PC-3 (cell line): Measurements from ENCODE around the gene NES. TPM values are rescaled to one million over a fixed set of nuclear protein-coding genes. Genes with fewer than 3 reads are reported as not detected.
A peak's percentile ranks its signal among the peaks of the same experiment; 100 is the strongest.

ENCODE experiments used
- ATAC-seq: fragments of 200-7000 bp; cut with Tn5 transposase; 2 replicates; pipeline ENCODE4 v1.9.1; 2020; ENCODE audit warnings: mild to moderate bottlenecking, moderate library complexity
- BruUV-seq: library from RNA; stranded (reverse); fragments of 400-500 nt; replicated peaks from 2 replicates; lab custom pipeline; 2021; lab: Mats Ljungman, UMichigan
- CTCF ChIA-PET: fragments of 300-600 bp; sonication (Branson Sonifier 250); formaldehyde crosslinking; loops from one replicate; lab custom pipeline; 2022; ENCODE audit warnings: antibody characterized with exemption; lab: Charles Lee
- POLR2A ChIA-PET: fragments of 300-600 bp; sonication (Branson Sonifier 250); formaldehyde crosslinking; loops from one replicate; lab custom pipeline; 2022; ENCODE audit warnings: antibody characterized with exemption; ENCODE audit not compliant: unreplicated experiment; lab: Charles Lee
- DNase-seq: peaks from one replicate; pipeline ENCODE4 v3.0.0-alpha.2; 2015
- H2AFZ ChIP-seq: fragments of 300-600 bp; sonication (generic); 2 replicates; pipeline ENCODE4 v1.6.0; 2016; ENCODE audit warnings: antibody characterized with exemption, low read length
- H3F3A ChIP-seq: fragments of 300-600 bp; sonication (generic); one replicate; pipeline ENCODE4 v1.6.0; 2017; ENCODE audit warnings: antibody characterized with exemption, low read length, control low read depth, mild to moderate bottlenecking; ENCODE audit not compliant: unreplicated experiment
- H3K27ac ChIP-seq: fragments of 300-600 bp; sonication (generic); 2 replicates; pipeline ENCODE4 v1.5.1; 2016; ENCODE audit warnings: mild to moderate bottlenecking, low read length
- H3K27me3 ChIP-seq: fragments of 300-600 bp; sonication (generic); 2 replicates; pipeline ENCODE4 v1.6.1; 2016; ENCODE audit warnings: low read length, mixed read lengths
- H3K36me3 ChIP-seq: fragments of 300-600 bp; sonication (generic); 2 replicates; pipeline ENCODE4 v1.6.1; 2016; ENCODE audit warnings: low read depth, mixed run types, low read length, mixed read lengths
- H3K4me1 ChIP-seq: fragments of 300-600 bp; sonication (generic); 2 replicates; pipeline ENCODE4 v1.5.1; 2016; ENCODE audit warnings: low read length; ENCODE audit not compliant: insufficient read depth
- H3K4me2 ChIP-seq: fragments of 300-600 bp; sonication (generic); 2 replicates; pipeline ENCODE4 v1.6.0; 2016; ENCODE audit warnings: low read length
- H3K4me3 ChIP-seq: fragments of 300-600 bp; sonication (generic); 2 replicates; pipeline ENCODE4 v1.5.1; 2016; ENCODE audit warnings: mild to moderate bottlenecking, low read length, mixed read lengths
- H3K79me2 ChIP-seq: fragments of 300-600 bp; sonication (generic); 2 replicates; pipeline ENCODE4 v1.6.1; 2017; ENCODE audit warnings: low read length, mixed read lengths
- H3K9ac ChIP-seq: fragments of 300-600 bp; sonication (generic); 2 replicates; pipeline ENCODE4 v1.6.0; 2016; ENCODE audit warnings: mild to moderate bottlenecking, low read length
- H3K9me2 ChIP-seq: fragments of 300-600 bp; sonication (generic); replicated peaks from 2 replicates; pipeline ENCODE4 v1.6.1; 2016; ENCODE audit warnings: mixed run types, low read length, mixed read lengths
- H3K9me3 ChIP-seq: fragments of 300-600 bp; sonication (generic); 2 replicates; pipeline ENCODE4 v1.6.1; 2016; ENCODE audit warnings: low read length, mixed read lengths
- H4K20me1 ChIP-seq: fragments of 300-600 bp; sonication (generic); 2 replicates; pipeline ENCODE4 v1.6.1; 2016; ENCODE audit warnings: low read length, mixed read lengths
- EZH2 ChIP-seq: fragments of 300-600 bp; sonication (generic); IDR thresholded peaks from one replicate; pipeline ENCODE4 v1.6.1; 2017; ENCODE audit warnings: antibody characterized with exemption, mild to moderate bottlenecking, low read length; ENCODE audit not compliant: unreplicated experiment
- EZH2phosphoT487 ChIP-seq: fragments of 300-600 bp; sonication (generic); IDR thresholded peaks from 2 replicates; pipeline ENCODE4 v1.6.1; 2018; ENCODE audit warnings: mild to moderate bottlenecking, antibody characterized with exemption, low read length, borderline replicate concordance
- intact Hi-C: fragments of 100-400 bp; cut with micrococcal nuclease; formaldehyde crosslinking; loops from 2 replicates; pipeline ENCODE4 v1.9.0; 2023
- total RNA-seq: library from RNA; depleted of rRNA; stranded (reverse); fragments of >200 nt; gene quantifications from 2 replicates; pipeline ENCODE4 v1.2.3, GENCODE V29; 2014
- TF ChIP-seq, protein P1 (sequence below): fragments of 300-600 bp; sonication (generic); conservative IDR thresholded peaks from 2 replicates; pipeline ENCODE4 v1.5.1; 2017; ENCODE audit warnings: antibody characterized with exemption, low read depth, mild to moderate bottlenecking, low read length

The NES gene
- total RNA-seq, 1 experiment from 2014 or later: 58.2 TPM

DNA sequence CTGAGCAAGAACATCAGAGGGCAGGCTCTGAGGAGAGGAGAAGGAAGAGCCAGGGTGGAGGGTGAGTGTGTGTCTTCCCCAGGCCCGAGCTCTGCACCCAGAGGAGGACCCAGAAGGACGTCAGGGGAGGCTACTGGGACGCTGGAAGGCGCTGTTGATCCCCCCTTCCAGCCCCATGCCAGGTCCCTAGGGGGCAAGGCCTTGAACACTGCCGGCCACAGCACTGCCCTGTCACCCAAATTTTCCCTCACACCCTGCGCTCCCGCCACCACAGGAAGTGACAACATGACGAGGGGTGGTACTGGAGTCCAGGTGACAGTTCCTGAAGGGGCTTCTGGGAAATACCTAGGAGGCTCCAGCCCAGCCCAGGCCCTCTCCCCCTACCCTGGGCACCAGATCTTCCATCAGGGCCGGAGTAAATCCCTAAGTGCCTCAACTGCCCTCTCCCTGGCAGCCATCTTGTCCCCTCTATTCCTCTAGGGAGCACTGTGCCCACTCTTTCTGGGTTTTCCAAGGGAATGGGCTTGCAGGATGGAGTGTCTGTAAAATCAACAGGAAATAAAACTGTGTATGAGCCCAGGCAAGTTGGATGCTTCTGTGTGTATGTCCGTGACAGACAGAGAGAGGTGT, 18.1 kb downstream of the NES start:
- H2AFZ ChIP-seq: peak overlapping the region; percentile 65; the same call in 1 of the 2 replicates
- no peak for DNase-seq
- H3K27me3 ChIP-seq: 0 out of 2 replicates have a peak, but pooled peaks cover 3% of the 10 kb centered on the region
- H3K79me2 ChIP-seq: peaks cover 15% of the 10 kb centered on the region
- no peaks in the 10 kb centered on the region for H3K9me2 ChIP-seq
- H4K20me1 ChIP-seq: no peaks in the 10 kb centered on the region
- H3K27ac ChIP-seq: no peak overlapping the region
- 0 out of 2 replicates have a peak overlapping the region, but pooled peaks have one; percentile 57 for H3K4me3 ChIP-seq
- peak overlapping the region; percentile 83 for H3K4me2 ChIP-seq
- no peak overlapping the region for H3K9ac ChIP-seq
- no TSS peak for BruUV-seq
- no peaks in the 10 kb centered on the region for H3K36me3 ChIP-seq
- no peak for ATAC-seq
- no peaks in the 10 kb centered on the region for H3K9me3 ChIP-seq
- peaks cover 5% of the 10 kb centered on the region for H3F3A ChIP-seq
- ChIA-PET CTCF (interaction anchor here (0.9 to 2.6 kb wide), 4 partner anchors 10 to 67 kb away, joined by 3 to 37 read pairs (median 3); partner anchors contain the start of gene NES), POLR2A (no interaction called here)
- H3K4me1 ChIP-seq: peaks cover 52% of the 10 kb centered on the region
- intact Hi-C loops: no loop called here
- TF ChIP-seq, protein P1, sequence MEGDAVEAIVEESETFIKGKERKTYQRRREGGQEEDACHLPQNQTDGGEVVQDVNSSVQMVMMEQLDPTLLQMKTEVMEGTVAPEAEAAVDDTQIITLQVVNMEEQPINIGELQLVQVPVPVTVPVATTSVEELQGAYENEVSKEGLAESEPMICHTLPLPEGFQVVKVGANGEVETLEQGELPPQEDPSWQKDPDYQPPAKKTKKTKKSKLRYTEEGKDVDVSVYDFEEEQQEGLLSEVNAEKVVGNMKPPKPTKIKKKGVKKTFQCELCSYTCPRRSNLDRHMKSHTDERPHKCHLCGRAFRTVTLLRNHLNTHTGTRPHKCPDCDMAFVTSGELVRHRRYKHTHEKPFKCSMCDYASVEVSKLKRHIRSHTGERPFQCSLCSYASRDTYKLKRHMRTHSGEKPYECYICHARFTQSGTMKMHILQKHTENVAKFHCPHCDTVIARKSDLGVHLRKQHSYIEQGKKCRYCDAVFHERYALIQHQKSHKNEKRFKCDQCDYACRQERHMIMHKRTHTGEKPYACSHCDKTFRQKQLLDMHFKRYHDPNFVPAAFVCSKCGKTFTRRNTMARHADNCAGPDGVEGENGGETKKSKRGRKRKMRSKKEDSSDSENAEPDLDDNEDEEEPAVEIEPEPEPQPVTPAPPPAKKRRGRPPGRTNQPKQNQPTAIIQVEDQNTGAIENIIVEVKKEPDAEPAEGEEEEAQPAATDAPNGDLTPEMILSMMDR: no peak
- TF ChIP-seq EZH2phosphoT487: no peak
- no peak for TF ChIP-seq EZH2

DNA sequence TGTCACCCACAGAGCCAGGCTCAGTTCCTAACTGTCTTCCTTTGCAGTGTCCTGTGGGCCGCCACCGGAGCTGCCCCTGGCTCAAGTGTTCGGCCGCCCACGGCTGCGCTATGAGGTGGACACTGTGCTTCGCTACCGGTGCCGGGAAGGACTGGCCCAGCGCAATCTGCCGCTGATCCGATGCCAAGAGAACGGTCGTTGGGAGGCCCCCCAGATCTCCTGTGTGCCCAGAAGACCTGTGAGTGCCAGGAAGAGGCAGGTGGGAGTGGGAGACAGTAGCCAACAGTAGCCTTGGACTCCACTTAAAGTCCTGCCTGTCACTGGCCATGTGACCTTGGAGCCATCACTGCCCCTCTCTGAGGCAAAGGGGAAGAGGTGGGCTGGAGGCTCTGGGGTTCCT, 18.7 kb downstream of the NES start:
- TF ChIP-seq, protein P1: no peak
- TF ChIP-seq EZH2phosphoT487 (no peak), EZH2 (no peak)
- peaks cover 52% of the 10 kb centered on the region for H3K4me1 ChIP-seq
- no peak overlapping the region for H3K4me3 ChIP-seq
- H2AFZ ChIP-seq: no peak overlapping the region
- 0 out of 2 replicates have a peak, but pooled peaks cover 3% of the 10 kb centered on the region for H3K27me3 ChIP-seq
- ATAC-seq: no peak
- ChIA-PET POLR2A (no interaction called here), CTCF (no interaction called here)
- BruUV-seq: no TSS peak
- no peaks in the 10 kb centered on the region for H3K36me3 ChIP-seq
- H3K9me3 ChIP-seq: no peaks in the 10 kb centered on the region
- H3K4me2 ChIP-seq: no peak overlapping the region
- H3K79me2 ChIP-seq: peaks cover 15% of the 10 kb centered on the region
- peaks cover 5% of the 10 kb centered on the region for H3F3A ChIP-seq
- DNase-seq: no peak
- H3K9me2 ChIP-seq: no peaks in the 10 kb centered on the region
- no peaks in the 10 kb centered on the region for H4K20me1 ChIP-seq
- H3K27ac ChIP-seq: no peak overlapping the region
- intact Hi-C loops: no loop called here
- no peak overlapping the region for H3K9ac ChIP-seq

DNA sequence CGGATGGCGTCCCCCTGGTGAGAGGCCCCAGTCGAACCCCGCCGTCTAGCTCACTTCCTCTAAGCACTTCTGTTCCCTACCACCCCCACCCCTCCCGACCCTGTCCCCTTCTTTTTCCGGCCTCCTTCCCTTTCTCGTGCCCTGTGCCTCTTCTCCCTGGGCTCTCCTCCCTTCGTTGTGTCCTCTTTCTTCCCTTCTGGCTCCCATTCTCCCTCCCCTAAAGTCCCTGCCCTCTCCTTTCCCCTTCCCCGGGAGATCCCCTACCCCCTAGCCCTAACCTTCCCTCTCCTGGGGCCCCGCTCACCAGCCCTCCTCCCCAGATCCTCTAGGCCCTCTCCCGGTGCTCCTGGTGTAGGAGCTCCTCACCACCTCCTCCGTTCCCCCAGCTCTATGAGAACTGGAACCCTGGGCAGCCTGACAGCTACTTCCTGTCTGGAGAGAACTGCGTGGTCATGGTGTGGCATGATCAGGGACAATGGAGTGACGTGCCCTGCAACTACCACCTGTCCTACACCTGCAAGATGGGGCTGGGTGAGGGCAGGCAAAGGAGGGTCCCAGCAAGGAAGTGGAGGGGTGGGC, 19.4 kb downstream of the NES start:
- no peaks in the 10 kb centered on the region for H4K20me1 ChIP-seq
- H3K9me3 ChIP-seq: no peaks in the 10 kb centered on the region
- H3K4me3 ChIP-seq: no peak overlapping the region
- peaks cover 46% of the 10 kb centered on the region for H3K4me1 ChIP-seq
- ChIA-PET CTCF (no interaction called here), POLR2A (no interaction called here)
- ATAC-seq (no peak), DNase-seq (no peak)
- BruUV-seq: no TSS peak
- intact Hi-C loops: loop anchor here (1.0 kb wide), 1 partner anchor 31 kb away; no protein-coding TSS in a partner anchor
- H3K27ac ChIP-seq: no peak overlapping the region
- no peaks in the 10 kb centered on the region for H3K36me3 ChIP-seq
- TF ChIP-seq, protein P1: peak; percentile 3; the same call in 1 of the 2 replicates
- no peak for TF ChIP-seq EZH2phosphoT487
- 0 out of 2 replicates have a peak, but pooled peaks cover 3% of the 10 kb centered on the region for H3K27me3 ChIP-seq
- peaks cover 15% of the 10 kb centered on the region for H3K79me2 ChIP-seq
- no peak overlapping the region for H3K9ac ChIP-seq
- no peak overlapping the region for H2AFZ ChIP-seq
- peaks cover 5% of the 10 kb centered on the region for H3F3A ChIP-seq
- peak overlapping the region; percentile 64 for H3K4me2 ChIP-seq
- no peaks in the 10 kb centered on the region for H3K9me2 ChIP-seq
